Glutamatergic neuron (in vitro differentiated cells): ENCODE results near the gene KLHL1. TPM values are rescaled to one million over a fixed set of nuclear protein-coding genes. Genes with fewer than 3 reads are reported as not detected.

Source experiments
- DNase-seq: peaks from one replicate; pipeline ENCODE4 v3.0.0; 2022
- H3K27ac Mint-ChIP-seq: one replicate; pipeline ENCODE4 v1.8.0; 2020; ENCODE audit warnings: mild to moderate bottlenecking, mixed read lengths, inconsistent platforms; ENCODE audit not compliant: unreplicated experiment
- H3K27me3 Mint-ChIP-seq: one replicate; pipeline ENCODE4 v1.8.0; 2020; ENCODE audit warnings: mild to moderate bottlenecking, moderate library complexity, mixed read lengths, inconsistent platforms; ENCODE audit not compliant: unreplicated experiment
- H3K36me3 Mint-ChIP-seq: one replicate; pipeline ENCODE4 v1.8.0; 2020; ENCODE audit warnings: mild to moderate bottlenecking, mixed read lengths, inconsistent platforms; ENCODE audit not compliant: unreplicated experiment
- H3K4me1 Mint-ChIP-seq: one replicate; pipeline ENCODE4 v1.8.0; 2020; ENCODE audit warnings: mild to moderate bottlenecking, low read depth, mixed read lengths, inconsistent platforms; ENCODE audit not compliant: unreplicated experiment
- H3K4me3 Mint-ChIP-seq: one replicate; pipeline ENCODE4 v1.8.0; 2020; ENCODE audit warnings: mild to moderate bottlenecking, mixed read lengths, inconsistent platforms; ENCODE audit not compliant: unreplicated experiment
- H3K9me3 Mint-ChIP-seq: one replicate; pipeline ENCODE4 v1.8.0; 2020; ENCODE audit warnings: mild to moderate bottlenecking, moderate library complexity, mixed read lengths, inconsistent platforms; ENCODE audit not compliant: unreplicated experiment
- CTCF ChIP-seq: fragments of 200-600 bp; sonication (generic); IDR thresholded peaks from one replicate; pipeline ENCODE4 v1.5.0; 2021; ENCODE audit not compliant: partially characterized antibody, unreplicated experiment
- total RNA-seq: library from RNA; stranded (reverse); fragmentation: NEBNext Ultra II Directional; extraction: Animal tissue kit (Norgen Biotek cat#: 25700); gene quantifications from one replicate; pipeline ENCODE4 v1.2.1, GENCODE V29; 2021; ENCODE audit not compliant: unreplicated experiment

KLHL1 gene
- total RNA-seq, 1 donor from 2014 or later: not detected

DNA sequence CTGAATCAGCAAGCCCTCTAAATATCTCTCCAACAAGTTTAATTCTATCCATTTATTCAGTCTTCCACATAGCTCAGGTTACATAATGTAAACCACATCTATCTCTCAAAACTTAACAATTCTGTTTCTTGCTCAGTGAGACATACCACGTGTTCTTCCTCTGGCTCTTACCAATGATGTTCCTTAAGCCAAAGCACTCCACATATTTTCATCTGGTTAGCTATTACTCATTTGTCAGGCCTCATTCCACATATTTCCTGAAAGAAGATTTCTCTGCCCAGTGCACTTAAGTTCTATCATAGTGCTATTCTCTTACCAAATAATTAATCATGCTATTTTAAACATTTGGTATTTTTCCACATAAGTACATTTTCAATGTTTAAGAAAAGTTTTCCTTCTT, 403.9 kb downstream of the KLHL1 start:
- no peak for DNase-seq
- H3K4me3 Mint-ChIP-seq: no peak overlapping the region
- no peaks in the 10 kb centered on the region for H3K36me3 Mint-ChIP-seq
- no peak for TF ChIP-seq CTCF
- H3K27ac Mint-ChIP-seq: no peak overlapping the region
- no peaks in the 10 kb centered on the region for H3K4me1 Mint-ChIP-seq
- no peaks in the 10 kb centered on the region for H3K9me3 Mint-ChIP-seq
- no peaks in the 10 kb centered on the region for H3K27me3 Mint-ChIP-seq

- no peak for TF ChIP-seq CTCF
- Mint-ChIP-seq H3K36me3 (no peaks in the 10 kb centered on the region), H3K9me3 (no peaks in the 10 kb centered on the region), H3K27me3 (peaks cover 2% of the 10 kb centered on the region), H3K4me1 (no peaks in the 10 kb centered on the region), H3K4me3 (no peak overlapping the region), H3K27ac (no peak overlapping the region)
- DNase-seq: no peak
These were observed 417.3 kb downstream of the KLHL1 start for GRCh38 chr13:69690999-69691398.

- H3K36me3 Mint-ChIP-seq: no peaks in the 10 kb centered on the region
- H3K27me3 Mint-ChIP-seq: no peaks in the 10 kb centered on the region
- H3K27ac Mint-ChIP-seq: no peak overlapping the region
- DNase-seq: no peak
- no peak for TF ChIP-seq CTCF
- no peaks in the 10 kb centered on the region for H3K9me3 Mint-ChIP-seq
- H3K4me1 Mint-ChIP-seq: no peaks in the 10 kb centered on the region
- H3K4me3 Mint-ChIP-seq: no peak overlapping the region
These were observed 424.1 kb downstream of the KLHL1 start for GRCh38 chr13:69683921-69684686.

DNA sequence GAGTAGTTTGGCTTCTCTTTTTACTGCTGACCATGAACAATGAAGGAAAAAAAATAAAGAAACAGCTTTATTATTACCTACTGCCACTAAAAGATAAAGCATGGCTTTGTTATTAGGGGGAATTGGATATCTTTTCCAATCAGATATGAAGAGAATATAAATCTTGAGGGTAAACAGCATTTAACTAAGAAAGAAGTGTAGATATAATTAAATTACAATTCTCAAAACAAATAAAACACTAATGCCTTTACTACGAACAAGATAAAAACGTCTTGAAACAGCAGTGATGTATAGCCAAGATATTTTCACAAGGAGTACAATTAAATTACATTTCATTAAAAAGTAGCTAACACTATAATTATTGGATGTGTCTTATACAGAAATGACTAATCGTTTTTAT, 426.5 kb downstream of the KLHL1 start:
- H3K27ac Mint-ChIP-seq: no peak overlapping the region
- TF ChIP-seq CTCF: no peak
- no peaks in the 10 kb centered on the region for H3K27me3 Mint-ChIP-seq
- H3K4me1 Mint-ChIP-seq: no peaks in the 10 kb centered on the region
- no peak for DNase-seq
- no peaks in the 10 kb centered on the region for H3K36me3 Mint-ChIP-seq
- H3K9me3 Mint-ChIP-seq: peaks cover 2% of the 10 kb centered on the region
- H3K4me3 Mint-ChIP-seq: no peak overlapping the region

DNA sequence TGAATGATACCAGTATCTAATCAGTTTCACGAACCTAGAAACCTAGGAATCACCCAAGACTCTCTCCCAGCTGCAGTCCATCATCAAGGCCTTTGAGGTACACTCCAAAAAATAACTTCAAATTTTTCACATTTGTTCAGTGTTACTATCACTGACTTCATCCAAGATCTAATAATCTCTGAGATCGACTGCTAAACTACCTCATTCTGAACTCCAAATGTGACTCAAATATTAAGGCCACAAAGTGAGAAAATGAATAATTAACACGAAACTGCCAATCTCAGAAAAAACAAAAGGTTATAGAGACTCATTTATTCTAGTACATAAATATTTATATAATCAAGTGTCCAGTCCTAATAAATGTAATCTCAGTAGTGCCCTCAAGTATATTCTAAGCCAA, 430.9 kb downstream of the KLHL1 start:
- Mint-ChIP-seq H3K27ac (no peak overlapping the region), H3K4me1 (no peaks in the 10 kb centered on the region), H3K4me3 (no peak overlapping the region), H3K36me3 (no peaks in the 10 kb centered on the region), H3K27me3 (no peaks in the 10 kb centered on the region), H3K9me3 (peaks cover 2% of the 10 kb centered on the region)
- no peak for DNase-seq
- TF ChIP-seq CTCF: no peak
